Measurements from ENCODE around the gene WDR33.

WDR33 gene

DNA sequence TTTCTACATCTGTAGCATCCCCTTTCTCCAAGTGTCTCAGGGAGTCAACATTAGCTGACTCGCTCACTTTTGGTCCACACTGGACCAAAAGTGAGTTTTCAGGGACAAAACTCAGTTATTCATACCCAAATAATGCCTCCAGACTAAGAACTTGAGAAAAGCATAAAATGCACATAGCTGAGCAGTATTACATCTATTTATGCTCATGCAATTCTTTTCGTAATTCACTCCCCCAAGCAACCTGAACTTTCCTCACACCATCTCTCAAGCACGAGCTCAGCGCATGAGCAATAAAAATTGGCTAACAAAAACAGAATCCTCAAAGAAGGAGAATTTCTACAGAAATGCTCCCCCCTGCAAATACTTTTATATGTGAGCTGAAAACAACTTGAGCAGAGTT lies 92.7 kb downstream of the WDR33 start:
- TF ChIP-seq CTCF (IDR thresholded peaks at IDR 0.05) = no peak
- Histone ChIP-seq H3K27ac (no peak overlapping the region), H3K4me3 (no peak overlapping the region)
- no peak for DNase-seq (ENCODE audit: low spot score)

- Histone ChIP-seq H3K4me3 (no peak overlapping the region), H3K27ac (no peak overlapping the region)
- no peak for DNase-seq (ENCODE audit: low spot score)
- no peak for TF ChIP-seq CTCF (IDR thresholded peaks at IDR 0.05)
Measured at GRCh38 chr2:127715778-127716449, 95.1 kb downstream of the WDR33 start.

DNA sequence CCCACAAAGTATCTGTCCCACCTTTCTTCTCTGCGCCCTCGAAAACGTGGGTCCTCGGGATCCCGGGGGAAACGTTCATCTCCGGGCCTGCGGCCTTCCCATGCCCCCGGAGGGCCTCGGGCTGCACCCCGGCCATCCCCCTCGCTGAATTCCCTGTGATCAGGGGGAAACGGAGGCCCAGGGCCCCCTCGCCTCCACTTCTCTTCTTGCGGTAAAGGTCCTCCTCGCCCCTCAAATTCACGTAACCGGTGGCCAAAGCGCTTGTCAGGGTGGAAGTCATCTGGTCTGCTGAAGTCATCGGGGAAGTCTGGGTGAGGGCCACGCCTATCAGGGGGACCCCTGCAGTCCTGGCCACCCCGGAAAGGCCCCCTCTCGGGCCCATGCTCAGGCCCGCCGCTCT lies 97.4 kb downstream of the WDR33 start:
- no peak for TF ChIP-seq CTCF (IDR thresholded peaks at IDR 0.05)
- no peak for DNase-seq (ENCODE audit: low spot score)
- no peak overlapping the region for H3K4me3 ChIP-seq
- H3K27ac ChIP-seq = no peak overlapping the region

DNA sequence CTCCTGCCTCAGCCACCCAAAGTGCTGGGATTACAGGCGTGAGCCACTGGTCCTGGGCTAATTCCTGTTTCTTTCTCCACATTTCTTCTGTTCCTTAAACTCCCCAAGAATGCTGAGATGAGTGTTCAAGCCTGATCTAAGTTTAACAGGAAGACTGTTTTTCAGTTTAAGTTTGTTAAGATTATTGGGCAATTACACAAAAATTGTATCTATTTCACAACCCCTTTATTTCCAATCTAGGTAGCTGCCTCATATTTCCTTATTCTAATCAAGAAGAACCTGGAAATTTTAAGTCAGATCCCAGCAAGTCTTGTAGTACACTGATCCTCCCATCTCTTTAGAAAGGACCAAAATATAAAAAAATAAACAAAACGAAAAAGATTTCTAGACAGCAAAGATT lies 98.0 kb downstream of the WDR33 start:
- DNase-seq (ENCODE audit: low spot score) = no peak
- TF ChIP-seq CTCF (IDR thresholded peaks at IDR 0.05) = no peak
- no peak overlapping the region for H3K4me3 ChIP-seq
- H3K27ac ChIP-seq = no peak overlapping the region

DNA sequence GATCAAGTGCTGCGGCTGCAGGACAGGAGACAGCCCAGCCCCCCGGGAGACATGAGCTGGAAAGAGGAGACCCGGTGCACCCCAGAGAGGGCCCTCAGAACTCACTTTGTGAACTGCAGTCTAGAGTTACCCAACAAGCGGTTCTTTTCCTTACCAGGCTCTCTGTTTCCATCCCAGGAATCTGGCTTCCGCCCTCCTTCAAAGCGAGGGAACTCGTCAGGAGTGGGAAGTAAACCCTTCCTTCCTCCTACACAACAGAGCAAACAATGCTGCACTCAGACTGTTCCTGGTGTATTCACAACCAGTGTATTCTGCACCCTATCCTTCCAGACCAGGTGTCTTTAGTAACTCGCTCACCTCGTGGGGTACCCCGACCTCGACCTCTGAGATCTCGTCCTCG lies 101.6 kb downstream of the WDR33 start:
- Histone ChIP-seq H3K4me3 (no peak overlapping the region), H3K27ac (no peak overlapping the region)
- no peak for TF ChIP-seq CTCF (IDR thresholded peaks at IDR 0.05)
- no peak for DNase-seq (ENCODE audit: low spot score)

- no peak for TF ChIP-seq CTCF (IDR thresholded peaks at IDR 0.05)
- Histone ChIP-seq H3K4me3 (no peak overlapping the region), H3K27ac (no peak overlapping the region)
- DNase-seq (ENCODE audit: low spot score) = no peak
Measured at GRCh38 chr2:127707890-127708648, 102.9 kb downstream of the WDR33 start.

Data from coronary artery (tissue), 2 donors.